ENCODE measurements around the gene MPP2.
A peak's percentile ranks its signal among the peaks of the same experiment; 100 is the strongest.
"Not testable (repeated sequence)": the region's sequence is repeated elsewhere in the genome, so short reads cannot be mapped to it uniquely, and the experiment has no call there.

Gene MPP2

GRCh38 chr17:43932357-43932756 lies 25.0 kb upstream of the MPP2 start:
- CTCF ChIA-PET = interaction anchor here (1.8 kb wide), 1 partner anchor 61 kb away, joined by 4 read pairs; no protein-coding TSS in a partner anchor
- WGBS (ENCODE audit: insufficient coverage) = 98% methylated on average over 6 of the region's 10 CpGs
- Histone ChIP-seq H3K27me3 (replicated peaks in 2 of 5; ENCODE audit: control insufficient read depth in 4 of 5, insufficient read depth in 5 of 5, low read length in 4 of 5) (peaks cover 0 to 6% (median 0%) of the 10 kb centered on the region in 5 experiments), H3K36me3 (ENCODE audit: control insufficient read depth in 4 of 4, insufficient read depth in 4 of 4, low read length in 3 of 4) (no peaks in the 10 kb centered on the region), H3K4me3 (ENCODE audit: control insufficient read depth in 1 of 7, extremely low read depth in 1 of 7, insufficient read depth in 4 of 7, low read depth in 2 of 7, low read length in 6 of 7) (no peak overlapping the region), H3K4me1 (ENCODE audit: control extremely low read depth in 1 of 4, control insufficient read depth in 4 of 4, insufficient read depth in 4 of 4, low read length in 3 of 4) (peaks cover 0 to 10% (median 8%) of the 10 kb centered on the region in 4 experiments), H3K9me3 (ENCODE audit: control extremely low read depth in 1 of 5, control insufficient read depth in 4 of 5, insufficient read depth in 2 of 5, low read depth in 1 of 5, low read length in 4 of 5) (no peaks in the 10 kb centered on the region), H3K27ac (ENCODE audit: insufficient read depth in 1 of 2, low read depth in 1 of 2, low read length in 2 of 2, poor library complexity in 1 of 2, severe bottlenecking in 2 of 2) (no peak overlapping the region)
- no peak for DNase-seq
- POLR2A ChIA-PET = no interaction called here

GRCh38 chr17:43931062-43931571 lies 23.8 kb upstream of the MPP2 start:
- DNase-seq = no peak
- WGBS (ENCODE audit: insufficient coverage) = 99% methylated on average over 5 of the region's 5 CpGs
- CTCF ChIA-PET = interaction anchor here (1.4 kb wide), 1 partner anchor 13 kb away, joined by 5 read pairs; no protein-coding TSS in a partner anchor
- Histone ChIP-seq H3K4me3 (ENCODE audit: control insufficient read depth in 1 of 7, extremely low read depth in 1 of 7, insufficient read depth in 4 of 7, low read depth in 2 of 7, low read length in 6 of 7) (no peak overlapping the region), H3K36me3 (ENCODE audit: control insufficient read depth in 4 of 4, insufficient read depth in 4 of 4, low read length in 3 of 4) (no peaks in the 10 kb centered on the region), H3K4me1 (ENCODE audit: control extremely low read depth in 1 of 4, control insufficient read depth in 4 of 4, insufficient read depth in 4 of 4, low read length in 3 of 4) (peaks cover 0 to 18% (median 15%) of the 10 kb centered on the region in 4 experiments), H3K9me3 (ENCODE audit: control extremely low read depth in 1 of 5, control insufficient read depth in 4 of 5, insufficient read depth in 2 of 5, low read depth in 1 of 5, low read length in 4 of 5) (no peaks in the 10 kb centered on the region), H3K27ac (ENCODE audit: insufficient read depth in 1 of 2, low read depth in 1 of 2, low read length in 2 of 2, poor library complexity in 1 of 2, severe bottlenecking in 2 of 2) (no peak overlapping the region), H3K27me3 (replicated peaks in 2 of 5; ENCODE audit: control insufficient read depth in 4 of 5, insufficient read depth in 5 of 5, low read length in 4 of 5) (peaks cover 0 to 9% (median 4%) of the 10 kb centered on the region in 5 experiments)
- POLR2A ChIA-PET = no interaction called here

GRCh38 chr17:43928609-43929008 lies 21.3 kb upstream of the MPP2 start:
- H3K4me3 ChIP-seq (ENCODE audit: control insufficient read depth in 1 of 7, extremely low read depth in 1 of 7, insufficient read depth in 4 of 7, low read depth in 2 of 7, low read length in 6 of 7) = no peak overlapping the region
- ChIA-PET CTCF (interaction anchor here (0.8 to 1.2 kb wide), 5 partner anchors 12 to 66 kb away, joined by 3 to 4 read pairs (median 3); no protein-coding TSS in a partner anchor), POLR2A (interaction anchor here (0.6 kb wide), 1 partner anchor 172 kb away, joined by 6 read pairs; no protein-coding TSS in a partner anchor)
- H3K27me3 ChIP-seq (replicated peaks in 2 of 5; ENCODE audit: control insufficient read depth in 4 of 5, insufficient read depth in 5 of 5, low read length in 4 of 5) = peaks cover 0 to 17% (median 12%) of the 10 kb centered on the region in 5 experiments
- H3K36me3 ChIP-seq (ENCODE audit: control insufficient read depth in 4 of 4, insufficient read depth in 4 of 4, low read length in 3 of 4) = no peaks in the 10 kb centered on the region
- WGBS (ENCODE audit: insufficient coverage) = no CpG with 5 or more reads among the region's 1 CpG
- no peak overlapping the region for H3K27ac ChIP-seq (ENCODE audit: insufficient read depth in 1 of 2, low read depth in 1 of 2, low read length in 2 of 2, poor library complexity in 1 of 2, severe bottlenecking in 2 of 2)
- DNase-seq = no peak
- H3K9me3 ChIP-seq (ENCODE audit: control extremely low read depth in 1 of 5, control insufficient read depth in 4 of 5, insufficient read depth in 2 of 5, low read depth in 1 of 5, low read length in 4 of 5) = no peaks in the 10 kb centered on the region
- H3K4me1 ChIP-seq (ENCODE audit: control extremely low read depth in 1 of 4, control insufficient read depth in 4 of 4, insufficient read depth in 4 of 4, low read length in 3 of 4) = peaks cover 0 to 18% (median 15%) of the 10 kb centered on the region in 4 experiments

GRCh38 chr17:43927929-43928328 lies 20.6 kb upstream of the MPP2 start:
- peaks cover 0 to 17% (median 15%) of the 10 kb centered on the region in 5 experiments for H3K27me3 ChIP-seq (replicated peaks in 2 of 5; ENCODE audit: control insufficient read depth in 4 of 5, insufficient read depth in 5 of 5, low read length in 4 of 5)
- peak overlapping the region in 5 of 7 experiments; percentile 6 to 72 (median 59) for H3K4me3 ChIP-seq (ENCODE audit: control insufficient read depth in 1 of 7, extremely low read depth in 1 of 7, insufficient read depth in 4 of 7, low read depth in 2 of 7, low read length in 6 of 7)
- H3K27ac ChIP-seq (ENCODE audit: insufficient read depth in 1 of 2, low read depth in 1 of 2, low read length in 2 of 2, poor library complexity in 1 of 2, severe bottlenecking in 2 of 2); H3K36me3 ChIP-seq (ENCODE audit: control insufficient read depth in 4 of 4, insufficient read depth in 4 of 4, low read length in 3 of 4); POLR2A ChIA-PET; H3K9me3 ChIP-seq (ENCODE audit: control extremely low read depth in 1 of 5, control insufficient read depth in 4 of 5, insufficient read depth in 2 of 5, low read depth in 1 of 5, low read length in 4 of 5): not testable (repeated sequence)
- H3K4me1 ChIP-seq (ENCODE audit: control extremely low read depth in 1 of 4, control insufficient read depth in 4 of 4, insufficient read depth in 4 of 4, low read length in 3 of 4) = peaks cover 0 to 18% (median 15%) of the 10 kb centered on the region in 4 experiments
- CTCF ChIA-PET = interaction anchor here (0.8 to 1.0 kb wide), 3 partner anchors 13 to 50 kb away, joined by 3 to 4 read pairs (median 3); no protein-coding TSS in a partner anchor
- DNase-seq = peak in 2 of 3 donors; percentile 35 to 51
- no CpG with 5 or more reads among the region's 5 CpGs for WGBS (ENCODE audit: insufficient coverage)

GRCh38 chr17:43927060-43927864 lies 19.9 kb upstream of the MPP2 start:
- peak overlapping the region; percentile 8 to 72 (median 30) for H3K4me3 ChIP-seq (ENCODE audit: control insufficient read depth in 1 of 7, extremely low read depth in 1 of 7, insufficient read depth in 4 of 7, low read depth in 2 of 7, low read length in 6 of 7)
- POLR2A ChIA-PET = no interaction called here
- no peak overlapping the region for H3K27ac ChIP-seq (ENCODE audit: insufficient read depth in 1 of 2, low read depth in 1 of 2, low read length in 2 of 2, poor library complexity in 1 of 2, severe bottlenecking in 2 of 2)
- WGBS (ENCODE audit: insufficient coverage) = 3% methylated on average over 27 of the region's 42 CpGs
- DNase-seq = peak in 2 of 3 donors; percentile 26 to 42
- no peaks in the 10 kb centered on the region for H3K36me3 ChIP-seq (ENCODE audit: control insufficient read depth in 4 of 4, insufficient read depth in 4 of 4, low read length in 3 of 4)
- peaks cover 0 to 17% (median 15%) of the 10 kb centered on the region in 5 experiments for H3K27me3 ChIP-seq (replicated peaks in 2 of 5; ENCODE audit: control insufficient read depth in 4 of 5, insufficient read depth in 5 of 5, low read length in 4 of 5)
- H3K4me1 ChIP-seq (ENCODE audit: control extremely low read depth in 1 of 4, control insufficient read depth in 4 of 4, insufficient read depth in 4 of 4, low read length in 3 of 4) = peaks cover 0 to 18% (median 15%) of the 10 kb centered on the region in 4 experiments
- CTCF ChIA-PET = interaction anchor here (1.3 kb wide), 1 partner anchor 49 kb away, joined by 3 read pairs; no protein-coding TSS in a partner anchor
- no peaks in the 10 kb centered on the region for H3K9me3 ChIP-seq (ENCODE audit: control extremely low read depth in 1 of 5, control insufficient read depth in 4 of 5, insufficient read depth in 2 of 5, low read depth in 1 of 5, low read length in 4 of 5)

- Histone ChIP-seq H3K36me3 (ENCODE audit: control insufficient read depth in 4 of 4, insufficient read depth in 4 of 4, low read length in 3 of 4) (no peaks in the 10 kb centered on the region), H3K27me3 (replicated peaks in 2 of 5; ENCODE audit: control insufficient read depth in 4 of 5, insufficient read depth in 5 of 5, low read length in 4 of 5) (peaks cover 0 to 17% (median 15%) of the 10 kb centered on the region in 5 experiments), H3K27ac (ENCODE audit: insufficient read depth in 1 of 2, low read depth in 1 of 2, low read length in 2 of 2, poor library complexity in 1 of 2, severe bottlenecking in 2 of 2) (no peak overlapping the region), H3K4me1 (ENCODE audit: control extremely low read depth in 1 of 4, control insufficient read depth in 4 of 4, insufficient read depth in 4 of 4, low read length in 3 of 4) (peaks cover 0 to 18% (median 15%) of the 10 kb centered on the region in 4 experiments), H3K4me3 (ENCODE audit: control insufficient read depth in 1 of 7, extremely low read depth in 1 of 7, insufficient read depth in 4 of 7, low read depth in 2 of 7, low read length in 6 of 7) (no peak overlapping the region), H3K9me3 (ENCODE audit: control extremely low read depth in 1 of 5, control insufficient read depth in 4 of 5, insufficient read depth in 2 of 5, low read depth in 1 of 5, low read length in 4 of 5) (no peaks in the 10 kb centered on the region)
- POLR2A ChIA-PET = interaction anchor here (1.3 kb wide), 1 partner anchor 12 kb away, joined by 4 read pairs; no protein-coding TSS in a partner anchor
- no peak for DNase-seq
- CTCF ChIA-PET = interaction anchor here (1.1 to 2.8 kb wide), 7 partner anchors 10 to 71 kb away, joined by 3 to 17 read pairs (median 9); no protein-coding TSS in a partner anchor
- 100% methylated on average over 1 of the region's 2 CpGs for WGBS (ENCODE audit: insufficient coverage)
Measured at GRCh38 chr17:43924558-43924957, 17.2 kb upstream of the MPP2 start.

Measured in common myeloid progenitor, CD34-positive (primary cell).